ENCODE data around the gene PEX1.
"Not testable (repeated sequence)": the region's sequence is repeated elsewhere in the genome, so short reads cannot be mapped to it uniquely, and the experiment has no call there.

PEX1 gene

DNA sequence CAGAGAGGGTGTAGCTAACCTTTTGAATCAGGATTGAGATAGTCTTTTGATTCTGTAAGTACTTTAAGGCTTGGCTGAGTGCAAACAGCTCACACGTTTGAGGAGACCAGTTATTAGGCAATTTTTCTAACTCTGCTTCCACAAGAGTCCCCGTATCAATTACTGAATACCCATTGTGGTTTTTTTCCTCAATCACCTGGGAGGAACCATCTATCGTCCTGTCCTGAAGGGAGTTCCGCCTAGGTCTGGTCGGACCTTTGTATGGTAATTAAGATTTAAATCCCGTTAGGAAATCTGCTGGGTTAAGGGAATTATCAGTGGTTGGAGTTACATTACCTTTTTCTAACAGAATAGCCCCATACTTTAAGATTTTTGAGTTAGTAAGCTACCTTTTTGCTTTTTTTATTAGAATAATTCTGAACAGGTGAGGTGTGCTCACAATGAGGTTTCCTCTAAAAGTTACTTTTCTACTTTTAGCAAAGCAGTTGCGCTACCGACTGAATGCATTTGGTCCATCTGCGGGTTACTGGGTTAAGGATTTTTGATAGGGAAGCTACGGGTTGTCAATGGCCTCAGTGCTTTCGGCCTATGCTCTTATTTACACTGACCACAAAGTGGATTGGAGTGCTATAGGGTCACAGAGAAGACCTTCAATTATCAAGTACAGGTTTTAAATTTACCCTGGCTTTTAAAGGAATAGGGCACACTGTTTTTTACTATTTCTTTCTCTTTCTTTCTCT is 52.3 kb downstream of the PEX1 start:
- H3K27me3 ChIP-seq (ENCODE audit: insufficient read depth, low read length); H3K9ac ChIP-seq (ENCODE audit: low read depth, low read length); H3K4me3 ChIP-seq (ENCODE audit: low read length); H3K27ac ChIP-seq (ENCODE audit: low read length); H3K9me3 ChIP-seq (ENCODE audit: insufficient read depth, low read depth, low read length); H3K4me1 ChIP-seq (ENCODE audit: insufficient read depth, low read length); H3K36me3 ChIP-seq (ENCODE audit: insufficient read depth, low read depth, low read length): not testable (repeated sequence)

DNA sequence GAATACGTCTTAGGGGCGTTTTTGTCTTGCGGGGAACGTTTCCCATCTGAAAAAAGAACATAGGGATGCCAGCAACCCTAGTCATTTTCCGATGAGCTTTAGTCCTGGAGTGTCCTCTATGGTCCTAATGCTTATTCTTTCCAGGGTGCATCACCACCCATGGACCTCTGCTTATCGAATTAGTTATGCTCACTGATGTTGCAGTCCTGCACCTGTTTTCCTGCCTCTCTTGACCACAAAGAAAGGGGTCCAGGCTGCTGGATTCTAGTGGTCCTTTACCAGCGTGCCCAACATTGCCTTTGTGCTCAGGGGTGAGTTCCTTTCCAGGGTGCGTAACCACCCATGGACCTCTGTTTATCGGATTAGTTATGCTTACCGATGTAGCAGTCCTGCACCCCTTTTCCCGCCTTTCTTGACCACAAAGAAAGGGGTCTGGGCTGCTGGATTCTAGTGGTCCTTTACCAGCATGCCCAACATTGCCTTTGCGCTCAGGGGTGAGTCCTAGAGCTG is 53.0 kb downstream of the PEX1 start:
- not testable (repeated sequence) for H3K4me1 ChIP-seq (ENCODE audit: insufficient read depth, low read length); H3K36me3 ChIP-seq (ENCODE audit: insufficient read depth, low read depth, low read length); H3K9ac ChIP-seq (ENCODE audit: low read depth, low read length); H3K4me3 ChIP-seq (ENCODE audit: low read length); H3K9me3 ChIP-seq (ENCODE audit: insufficient read depth, low read depth, low read length); H3K27ac ChIP-seq (ENCODE audit: low read length); H3K27me3 ChIP-seq (ENCODE audit: insufficient read depth, low read length)

- not testable (repeated sequence) for H3K9ac ChIP-seq (ENCODE audit: low read depth, low read length); H3K9me3 ChIP-seq (ENCODE audit: insufficient read depth, low read depth, low read length); H3K27ac ChIP-seq (ENCODE audit: low read length); H3K4me3 ChIP-seq (ENCODE audit: low read length); H3K27me3 ChIP-seq (ENCODE audit: insufficient read depth, low read length); H3K4me1 ChIP-seq (ENCODE audit: insufficient read depth, low read length); H3K36me3 ChIP-seq (ENCODE audit: insufficient read depth, low read depth, low read length)
Measured at GRCh38 chr7:92473989-92474388, 54.3 kb downstream of the PEX1 start.

GRCh38 chr7:92468589-92468988 is 59.7 kb downstream of the PEX1 start:
- not testable (repeated sequence) for H3K36me3 ChIP-seq (ENCODE audit: insufficient read depth, low read depth, low read length); H3K27me3 ChIP-seq (ENCODE audit: insufficient read depth, low read length); H3K4me3 ChIP-seq (ENCODE audit: low read length); H3K9me3 ChIP-seq (ENCODE audit: insufficient read depth, low read depth, low read length); H3K27ac ChIP-seq (ENCODE audit: low read length); H3K9ac ChIP-seq (ENCODE audit: low read depth, low read length); H3K4me1 ChIP-seq (ENCODE audit: insufficient read depth, low read length)

- Histone ChIP-seq H3K36me3 (ENCODE audit: insufficient read depth, low read depth, low read length) (no peaks in the 10 kb centered on the region), H3K9me3 (ENCODE audit: insufficient read depth, low read depth, low read length) (no peaks in the 10 kb centered on the region), H3K27ac (ENCODE audit: low read length) (no peak overlapping the region)
Measured at GRCh38 chr7:92466682-92467081, 61.6 kb downstream of the PEX1 start.

DNA sequence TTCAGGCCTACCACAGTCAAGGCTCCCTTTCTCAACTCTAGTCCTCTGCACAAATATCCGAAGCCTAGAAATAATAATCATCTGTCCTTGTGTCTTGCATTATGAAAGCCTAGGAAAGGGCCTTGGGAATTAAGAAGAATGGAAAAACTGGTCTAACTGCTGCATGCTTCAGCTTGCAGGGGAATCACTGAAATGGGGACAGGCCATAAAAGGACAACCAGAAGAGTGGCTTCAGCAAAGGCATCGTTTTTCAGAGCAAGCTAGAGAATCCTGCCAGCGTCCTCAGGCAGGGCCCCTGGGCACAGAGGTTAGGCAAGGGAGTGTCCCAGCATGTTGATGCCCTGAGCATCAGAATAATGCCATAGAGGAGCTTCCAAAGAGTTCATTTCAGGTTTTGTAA is 63.8 kb downstream of the PEX1 start:
- no peak overlapping the region for H3K9ac ChIP-seq (ENCODE audit: low read depth, low read length)
- no peak overlapping the region for H3K27ac ChIP-seq (ENCODE audit: low read length)
- no peak overlapping the region for H3K4me3 ChIP-seq (ENCODE audit: low read length)
- no peaks in the 10 kb centered on the region for H3K9me3 ChIP-seq (ENCODE audit: insufficient read depth, low read depth, low read length)
- no peaks in the 10 kb centered on the region for H3K4me1 ChIP-seq (ENCODE audit: insufficient read depth, low read length)
- no peaks in the 10 kb centered on the region for H3K27me3 ChIP-seq (ENCODE audit: insufficient read depth, low read length)
- H3K36me3 ChIP-seq (ENCODE audit: insufficient read depth, low read depth, low read length): no peaks in the 10 kb centered on the region

More at GRCh38 chr7:92466682-92467081, 61.6 kb downstream of the PEX1 start:
- H3K4me1 ChIP-seq (ENCODE audit: insufficient read depth, low read length): no peaks in the 10 kb centered on the region
- no peak overlapping the region for H3K9ac ChIP-seq (ENCODE audit: low read depth, low read length)
- no peak overlapping the region for H3K4me3 ChIP-seq (ENCODE audit: low read length)
- no peaks in the 10 kb centered on the region for H3K27me3 ChIP-seq (ENCODE audit: insufficient read depth, low read length)

DNA sequence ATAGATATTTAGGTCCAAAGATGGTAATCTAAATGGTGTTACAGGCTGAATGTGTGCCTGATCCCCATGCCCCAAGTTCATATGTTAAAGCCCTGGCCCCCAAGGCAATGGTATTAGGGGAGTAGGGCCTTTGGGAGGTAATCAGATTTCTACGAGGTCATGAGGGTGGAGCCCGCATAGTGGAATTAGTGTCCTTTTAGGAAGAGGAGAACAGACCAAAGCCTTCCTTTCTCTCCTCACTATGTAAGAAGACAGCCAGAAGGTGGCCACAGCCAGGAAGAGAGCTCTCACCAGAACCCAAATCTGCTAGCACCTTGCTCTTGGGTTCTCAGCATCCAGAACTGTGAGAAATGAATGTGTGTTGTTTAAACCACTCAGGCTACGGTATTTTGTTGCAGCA is 65.8 kb downstream of the PEX1 start:
- H3K27me3 ChIP-seq (ENCODE audit: insufficient read depth, low read length): no peaks in the 10 kb centered on the region
- no peak overlapping the region for H3K27ac ChIP-seq (ENCODE audit: low read length)
- H3K36me3 ChIP-seq (ENCODE audit: insufficient read depth, low read depth, low read length): peaks cover 2% of the 10 kb centered on the region; the same call in 1 of the 2 replicates
- H3K4me3 ChIP-seq (ENCODE audit: low read length): no peak overlapping the region
- H3K4me1 ChIP-seq (ENCODE audit: insufficient read depth, low read length): no peaks in the 10 kb centered on the region
- H3K9me3 ChIP-seq (ENCODE audit: insufficient read depth, low read depth, low read length): no peaks in the 10 kb centered on the region
- H3K9ac ChIP-seq (ENCODE audit: low read depth, low read length): no peak overlapping the region

DNA sequence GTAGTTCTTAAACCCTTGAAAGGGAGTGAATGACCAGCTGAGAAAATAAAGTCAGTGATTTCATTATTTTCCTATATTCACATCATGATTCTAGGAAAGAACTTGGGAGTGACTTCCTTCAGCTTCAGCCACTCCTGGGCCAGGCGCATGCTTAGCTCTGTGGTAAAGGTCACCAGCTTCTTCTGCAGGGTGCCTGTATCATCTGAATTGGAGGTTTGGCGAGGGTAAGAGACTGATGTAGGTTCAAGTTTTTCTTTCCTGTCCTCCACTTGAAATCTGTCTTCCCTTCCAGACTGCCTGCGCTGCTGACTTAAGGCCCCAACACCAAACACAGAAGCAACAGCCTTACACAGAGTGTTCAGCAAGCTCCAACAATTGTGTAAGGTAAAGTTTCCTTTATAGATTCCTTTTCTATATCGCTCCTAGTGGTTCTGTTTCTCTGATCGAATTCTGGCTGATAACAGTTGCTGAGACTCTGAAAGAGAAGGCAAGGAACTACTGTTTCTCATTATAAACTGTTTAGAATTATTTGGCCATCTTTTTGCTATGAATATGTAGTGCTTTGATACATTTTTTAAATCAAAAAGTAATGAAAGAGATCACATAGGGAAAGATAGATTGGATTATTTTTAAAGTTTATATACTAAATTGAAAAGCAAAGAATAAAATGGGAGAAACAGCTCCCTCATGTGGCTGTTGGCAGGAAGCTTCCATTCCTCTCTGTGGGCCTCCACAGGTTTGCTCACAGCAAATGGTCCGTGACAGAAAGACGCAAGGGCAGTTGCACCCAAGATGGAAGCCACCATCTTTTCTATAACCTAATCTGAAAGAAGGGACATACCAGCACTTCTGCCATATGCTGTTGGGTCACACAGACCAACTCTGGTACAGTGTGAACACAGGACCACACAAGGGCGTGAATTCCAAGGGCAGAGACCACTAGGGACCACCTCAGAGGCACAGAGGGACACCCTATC is 67.0 kb downstream of the PEX1 start:
- Histone ChIP-seq H3K27ac (ENCODE audit: low read length) (no peak overlapping the region), H3K9ac (ENCODE audit: low read depth, low read length) (no peak overlapping the region), H3K4me3 (ENCODE audit: low read length) (no peak overlapping the region)

GRCh38 chr7:92460510-92460909 is 67.8 kb downstream of the PEX1 start:
- no peak overlapping the region for H3K27ac ChIP-seq (ENCODE audit: low read length)
- no peak overlapping the region for H3K4me3 ChIP-seq (ENCODE audit: low read length)
- no peak overlapping the region for H3K9ac ChIP-seq (ENCODE audit: low read depth, low read length)
- peaks cover 18% of the 10 kb centered on the region for H3K36me3 ChIP-seq (ENCODE audit: insufficient read depth, low read depth, low read length)
- H3K4me1 ChIP-seq (ENCODE audit: insufficient read depth, low read length): no peaks in the 10 kb centered on the region
- no peaks in the 10 kb centered on the region for H3K9me3 ChIP-seq (ENCODE audit: insufficient read depth, low read depth, low read length)
- no peaks in the 10 kb centered on the region for H3K27me3 ChIP-seq (ENCODE audit: insufficient read depth, low read length)

More for the DNA sequence above, 67.0 kb downstream of the PEX1 start:
- Histone ChIP-seq H3K36me3 (ENCODE audit: insufficient read depth, low read depth, low read length) (peaks cover 10% of the 10 kb centered on the region), H3K4me1 (ENCODE audit: insufficient read depth, low read length) (no peaks in the 10 kb centered on the region), H3K9me3 (ENCODE audit: insufficient read depth, low read depth, low read length) (no peaks in the 10 kb centered on the region), H3K27me3 (ENCODE audit: insufficient read depth, low read length) (no peaks in the 10 kb centered on the region)

DNA sequence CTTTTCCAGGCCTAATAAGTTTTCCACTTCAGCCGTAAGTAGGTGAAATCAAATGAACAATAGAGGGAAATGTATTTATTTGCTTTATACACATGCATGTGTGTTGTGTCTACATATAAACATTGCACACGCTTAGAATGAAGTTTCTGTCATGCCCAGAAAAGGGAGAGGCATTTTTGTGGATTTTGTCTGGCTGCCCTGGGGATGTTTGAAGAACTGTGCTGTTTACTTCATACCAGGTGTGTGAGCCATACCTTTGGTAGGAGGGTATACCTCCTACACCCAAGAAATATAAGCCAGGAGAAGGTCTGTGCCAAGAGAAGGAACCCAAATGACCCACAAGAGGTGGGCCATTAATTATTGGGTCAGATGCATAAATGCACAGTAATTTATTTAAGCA is 68.2 kb downstream of the PEX1 start:
- Histone ChIP-seq H3K27me3 (ENCODE audit: insufficient read depth, low read length) (no peaks in the 10 kb centered on the region), H3K36me3 (ENCODE audit: insufficient read depth, low read depth, low read length) (peaks cover 22% of the 10 kb centered on the region), H3K4me1 (ENCODE audit: insufficient read depth, low read length) (no peaks in the 10 kb centered on the region), H3K9ac (ENCODE audit: low read depth, low read length) (no peak overlapping the region), H3K4me3 (ENCODE audit: low read length) (no peak overlapping the region), H3K27ac (ENCODE audit: low read length) (no peak overlapping the region), H3K9me3 (ENCODE audit: insufficient read depth, low read depth, low read length) (no peaks in the 10 kb centered on the region)

GRCh38 chr7:92456236-92456635 is 72.1 kb downstream of the PEX1 start:
- no peaks in the 10 kb centered on the region for H3K9me3 ChIP-seq (ENCODE audit: insufficient read depth, low read depth, low read length)
- H3K27ac ChIP-seq (ENCODE audit: low read length): no peak overlapping the region
- H3K9ac ChIP-seq (ENCODE audit: low read depth, low read length): no peak overlapping the region
- H3K4me3 ChIP-seq (ENCODE audit: low read length): no peak overlapping the region
- no peaks in the 10 kb centered on the region for H3K4me1 ChIP-seq (ENCODE audit: insufficient read depth, low read length)
- H3K27me3 ChIP-seq (ENCODE audit: insufficient read depth, low read length): no peaks in the 10 kb centered on the region
- peaks cover 61% of the 10 kb centered on the region for H3K36me3 ChIP-seq (ENCODE audit: insufficient read depth, low read depth, low read length)

GRCh38 chr7:92451645-92452044 is 76.7 kb downstream of the PEX1 start:
- H3K27me3 ChIP-seq (ENCODE audit: insufficient read depth, low read length): no peaks in the 10 kb centered on the region
- H3K27ac ChIP-seq (ENCODE audit: low read length): no peak overlapping the region
- H3K9ac ChIP-seq (ENCODE audit: low read depth, low read length): no peak overlapping the region
- no peaks in the 10 kb centered on the region for H3K9me3 ChIP-seq (ENCODE audit: insufficient read depth, low read depth, low read length)
- H3K4me1 ChIP-seq (ENCODE audit: insufficient read depth, low read length): peaks cover 6% of the 10 kb centered on the region
- no peak overlapping the region for H3K4me3 ChIP-seq (ENCODE audit: low read length)
- peaks cover 75% of the 10 kb centered on the region for H3K36me3 ChIP-seq (ENCODE audit: insufficient read depth, low read depth, low read length)
